GM23248 (cell line): ENCODE data around the gene NDUFA13. TPM values are rescaled to one million over a fixed set of nuclear protein-coding genes. Genes with fewer than 3 reads are reported as not detected.

Experiments
- DNase-seq: peaks from one replicate; pipeline ENCODE4 v3.0.0-alpha.2; 2015
- H2AFZ ChIP-seq: fragments of 200-600 bp; sonication (generic); 2 replicates; pipeline ENCODE4 v1.6.1; 2016; ENCODE audit warnings: antibody characterized with exemption
- H3F3A ChIP-seq: fragments of 200-600 bp; sonication (generic); 2 replicates; pipeline ENCODE4 v1.6.1; 2016; ENCODE audit warnings: mild to moderate bottlenecking, antibody characterized with exemption, mixed run types; ENCODE audit not compliant: insufficient read depth
- H3K27ac ChIP-seq: fragments of 200-600 bp; sonication (generic); 2 replicates; pipeline ENCODE4 v1.5.1; 2016; ENCODE audit warnings: mild to moderate bottlenecking
- H3K27me3 ChIP-seq: fragments of 200-600 bp; sonication (generic); replicated peaks from 2 replicates; pipeline ENCODE4 v1.6.1; 2016; ENCODE audit warnings: mild to moderate bottlenecking; ENCODE audit not compliant: insufficient read depth
- H3K36me3 ChIP-seq: fragments of 200-600 bp; sonication (generic); 2 replicates; pipeline ENCODE4 v1.6.1; 2016; ENCODE audit warnings: low read depth, mild to moderate bottlenecking
- H3K4me1 ChIP-seq: fragments of 200-600 bp; sonication (generic); 2 replicates; pipeline ENCODE4 v1.6.1; 2016; ENCODE audit warnings: mild to moderate bottlenecking; ENCODE audit not compliant: insufficient read depth
- H3K4me2 ChIP-seq: fragments of 200-600 bp; sonication (generic); one replicate; pipeline ENCODE4 v1.6.1; 2016; ENCODE audit warnings: mild to moderate bottlenecking; ENCODE audit not compliant: unreplicated experiment
- H3K4me3 ChIP-seq: fragments of 200-600 bp; sonication (generic); 2 replicates; pipeline ENCODE4 v1.5.1; 2016; ENCODE audit warnings: mild to moderate bottlenecking
- H3K79me2 ChIP-seq: fragments of 200-600 bp; sonication (generic); 2 replicates; pipeline ENCODE4 v1.6.1; 2016; ENCODE audit warnings: mild to moderate bottlenecking; ENCODE audit not compliant: insufficient read depth
- H3K9ac ChIP-seq: fragments of 200-600 bp; sonication (generic); 2 replicates; pipeline ENCODE4 v1.6.1; 2016; ENCODE audit warnings: mild to moderate bottlenecking
- H3K9me2 ChIP-seq: fragments of 200-600 bp; sonication (generic); 2 replicates; pipeline ENCODE4 v1.6.1; 2016; ENCODE audit warnings: mixed run types, mild to moderate bottlenecking, moderate library complexity; ENCODE audit not compliant: insufficient read depth
- H3K9me3 ChIP-seq: fragments of 200-600 bp; sonication (generic); one replicate; pipeline ENCODE4 v1.6.1; 2017; ENCODE audit warnings: low read depth
- H4K20me1 ChIP-seq: fragments of 200-600 bp; sonication (generic); 2 replicates; pipeline ENCODE4 v1.6.0; 2016; ENCODE audit not compliant: insufficient read depth
- EZH2 ChIP-seq: fragments of 200-600 bp; sonication (generic); IDR thresholded peaks from 2 replicates; pipeline ENCODE4 v1.6.1; 2018; ENCODE audit warnings: antibody characterized with exemption, mild to moderate bottlenecking; ENCODE audit not compliant: insufficient read depth, poor library complexity, severe bottlenecking
- EZH2phosphoT487 ChIP-seq: fragments of 200-600 bp; sonication (generic); IDR thresholded peaks from 2 replicates; pipeline ENCODE4 v1.6.1; 2018; ENCODE audit warnings: antibody characterized with exemption, moderate library complexity, mild to moderate bottlenecking, low read depth; ENCODE audit not compliant: insufficient read depth
- WGBS, 2 experiments: methylation state at CpG; one replicate each; pipeline ENCODE4 v1.1.6; 2015 to 2017; ENCODE audit warnings: low lambda C conversion rate in 2 of 2, low coverage in 1 of 2; ENCODE audit errors: missing lambda C conversion rate in 2 of 2; 5-methylcytosine and 5-hydroxymethylcytosine counted together
- in situ Hi-C: fragments of 300-500 bp; cut with MboI; formaldehyde crosslinking; loops from 2 replicates; pipeline ENCODE4 v1.15.0; 2020
- polyA plus RNA-seq: library from polyadenylated mRNA; unstranded; fragments of >200 nt; fragmentation: Nextera tagmentation; extraction: Ambion mirVana; gene quantifications from 2 replicates; pipeline ENCODE4 v1.2.1, GENCODE V29; 2016
- total RNA-seq: library from RNA; depleted of rRNA; stranded (reverse); fragments of >200 nt; shearing (Covaris generic); gene quantifications from 2 replicates; pipeline ENCODE4 v1.2.3, GENCODE V29; 2014

The NDUFA13 gene
- total and polyA plus RNA-seq, 2 experiments from 2014 or later, result 92.4 to 466 TPM

DNA sequence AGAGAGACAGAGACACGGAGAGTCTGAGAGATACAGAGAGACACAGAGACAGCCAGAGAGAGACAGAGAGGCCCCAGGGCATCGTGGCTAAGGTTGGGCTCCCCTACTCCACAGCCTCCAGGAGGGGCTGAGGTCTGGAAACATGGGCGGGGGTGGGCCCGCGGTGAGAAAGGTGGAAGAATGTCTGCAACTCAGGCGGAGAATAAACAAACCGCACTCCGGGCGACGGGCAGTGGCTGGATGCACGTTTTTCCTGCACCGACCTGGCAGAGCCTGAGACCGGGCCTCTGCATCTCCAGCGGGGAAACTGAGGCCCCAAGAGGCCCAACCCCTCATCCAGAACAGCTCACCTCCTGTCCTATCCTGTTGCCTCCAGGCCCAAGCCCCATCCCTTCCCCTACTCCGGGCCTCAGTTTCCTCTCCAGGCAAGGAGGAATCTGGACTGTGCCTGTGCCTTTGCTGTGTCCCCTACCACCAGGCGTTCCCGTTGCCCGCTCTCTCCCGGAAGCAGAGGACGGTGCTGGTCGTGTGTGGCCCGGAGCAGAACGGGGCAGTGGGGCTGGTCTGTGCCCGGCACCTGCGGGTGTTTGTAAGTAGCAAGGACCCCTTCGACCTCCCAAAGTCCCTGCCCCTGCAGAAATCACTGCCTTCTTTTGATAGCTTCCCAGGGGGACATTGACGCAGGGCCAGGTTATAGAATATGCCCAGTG, 18.7 kb downstream of the NDUFA13 start:
- in situ Hi-C loops, result loop anchor here (5.0 to 25.0 kb wide), 3 partner anchors 108 to 703 kb away; partner anchors contain the start of gene GMIP
- H3K9me3 ChIP-seq, result no peaks in the 10 kb centered on the region
- H3K4me1 ChIP-seq, result peaks cover 3% of the 10 kb centered on the region; the same call in 1 of the 2 replicates
- H2AFZ ChIP-seq, result no peak overlapping the region
- no peaks in the 10 kb centered on the region for H4K20me1 ChIP-seq
- H3K9me2 ChIP-seq, result no peaks in the 10 kb centered on the region
- WGBS, 2 experiments, result 76 to 77% methylated on average over 18 to 27 of the region's 27 CpGs
- H3K79me2 ChIP-seq, result no peaks in the 10 kb centered on the region
- H3K4me2 ChIP-seq, result no peak overlapping the region
- H3F3A ChIP-seq, result peaks cover 12% of the 10 kb centered on the region
- DNase-seq, result no peak
- H3K27me3 ChIP-seq, result no peaks in the 10 kb centered on the region
- H3K4me3 ChIP-seq, result no peak overlapping the region
- no peaks in the 10 kb centered on the region for H3K36me3 ChIP-seq
- TF ChIP-seq EZH2 (no peak), EZH2phosphoT487 (no peak)
- no peak overlapping the region for H3K27ac ChIP-seq
- H3K9ac ChIP-seq, result no peak overlapping the region

DNA sequence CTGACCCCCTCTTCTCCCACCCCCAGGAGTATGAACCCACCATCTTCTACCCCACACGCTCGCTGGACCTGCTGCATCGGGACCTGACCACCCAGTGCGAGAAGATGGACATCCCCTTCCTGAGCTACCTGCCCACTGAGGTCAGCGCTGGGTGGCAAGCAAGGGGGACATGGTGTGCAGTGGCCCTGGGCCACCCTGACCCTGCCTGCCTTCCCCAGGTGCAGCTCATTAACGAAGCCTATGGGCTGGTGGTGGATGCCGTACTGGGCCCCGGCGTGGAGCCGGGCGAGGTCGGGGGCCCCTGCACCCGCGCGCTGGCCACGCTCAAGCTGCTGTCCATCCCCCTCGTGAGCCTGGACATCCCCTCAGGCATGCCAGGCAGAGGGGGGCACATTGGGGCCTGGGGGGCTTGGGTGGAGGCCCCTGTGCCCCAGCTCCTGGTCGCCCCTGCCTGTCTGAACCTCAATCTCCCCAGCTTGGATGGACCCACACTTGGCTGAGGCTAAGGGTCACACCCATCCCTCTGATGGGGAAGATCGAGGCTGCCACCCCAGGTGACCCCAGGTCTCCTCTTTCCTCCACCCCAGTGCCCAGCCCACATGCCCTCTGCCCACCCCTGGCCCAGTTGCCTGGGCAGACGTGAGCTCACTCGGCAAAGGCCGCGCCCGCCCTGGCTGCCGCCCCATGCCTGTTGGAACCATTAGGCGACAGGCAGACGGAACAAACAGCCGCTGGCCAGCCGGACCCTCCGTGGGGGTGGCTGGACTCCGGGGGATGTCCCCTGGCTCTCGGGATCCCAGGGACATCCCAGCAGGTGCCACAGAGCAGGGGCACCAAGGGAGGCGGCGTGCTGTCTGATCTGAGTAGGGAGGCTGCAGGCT, 19.5 kb downstream of the NDUFA13 start:
- TF ChIP-seq EZH2 (no peak), EZH2phosphoT487 (no peak)
- Histone ChIP-seq H3K9me3 (no peaks in the 10 kb centered on the region), H3K36me3 (no peaks in the 10 kb centered on the region), H3F3A (peaks cover 9% of the 10 kb centered on the region), H2AFZ (no peak overlapping the region), H3K27me3 (no peaks in the 10 kb centered on the region), H4K20me1 (no peaks in the 10 kb centered on the region), H3K4me1 (peaks cover under 1% of the 10 kb centered on the region; the same call in 1 of the 2 replicates), H3K79me2 (no peaks in the 10 kb centered on the region), H3K9ac (no peak overlapping the region), H3K4me3 (no peak overlapping the region), H3K4me2 (no peak overlapping the region), H3K9me2 (no peaks in the 10 kb centered on the region), H3K27ac (no peak overlapping the region)
- WGBS, 2 experiments, result 84 to 85% methylated on average over 30 to 34 of the region's 34 CpGs
- in situ Hi-C loops, result loop anchor here (5.0 to 25.0 kb wide), 3 partner anchors 107 to 702 kb away; partner anchors contain the start of gene GMIP
- DNase-seq, result no peak

DNA sequence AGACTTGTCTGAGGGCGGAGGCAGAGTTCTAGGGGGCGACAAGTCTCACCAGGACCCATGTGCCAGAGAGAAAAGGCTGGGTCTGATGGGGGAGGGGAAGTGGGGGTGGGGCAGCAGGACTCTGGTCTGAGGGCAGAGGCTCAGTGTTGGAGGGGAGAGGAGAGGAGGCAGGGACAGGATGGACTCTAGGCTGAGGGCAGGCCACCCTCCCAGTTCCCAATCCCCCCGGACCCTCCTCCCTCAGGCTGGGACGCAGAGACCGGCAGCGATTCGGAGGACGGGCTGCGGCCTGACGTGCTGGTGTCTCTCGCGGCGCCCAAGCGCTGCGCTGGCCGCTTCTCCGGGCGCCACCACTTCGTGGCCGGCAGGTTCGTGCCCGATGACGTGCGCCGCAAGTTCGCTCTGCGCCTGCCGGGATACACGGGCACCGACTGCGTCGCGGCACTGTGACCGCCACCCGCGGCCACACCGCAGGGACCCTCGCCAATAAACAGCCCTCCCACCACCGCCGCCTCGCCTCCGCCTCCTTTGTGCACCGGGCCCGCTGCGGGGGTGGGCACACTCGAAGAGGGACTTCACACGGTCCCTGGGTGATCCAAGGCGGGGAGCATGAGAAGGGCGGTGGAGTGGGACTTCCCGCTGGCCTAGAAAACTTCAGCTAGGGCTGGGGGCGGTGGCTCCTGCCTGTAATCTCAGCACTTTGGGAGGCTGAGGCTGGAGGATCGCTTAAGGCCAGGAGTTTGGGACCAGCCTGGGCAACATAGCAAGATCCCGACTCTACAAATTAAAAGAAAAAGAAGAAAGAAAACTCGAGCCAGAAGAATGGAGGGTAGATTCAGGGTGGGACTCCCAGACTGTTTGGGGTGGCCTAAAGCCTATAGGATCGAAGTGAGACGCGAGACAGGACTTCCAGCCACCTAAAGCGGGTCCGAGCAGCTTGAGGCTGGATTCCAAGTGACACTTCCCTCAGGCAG, 21.3 kb downstream of the NDUFA13 start:
- no peaks in the 10 kb centered on the region for H3K9me2 ChIP-seq
- H2AFZ ChIP-seq, result no peak overlapping the region
- H3F3A ChIP-seq, result no peaks in the 10 kb centered on the region
- no peaks in the 10 kb centered on the region for H3K27me3 ChIP-seq
- no peak overlapping the region for H3K27ac ChIP-seq
- peak overlapping the region; percentile 51 for H3K4me2 ChIP-seq
- H3K9ac ChIP-seq, result no peak overlapping the region
- H3K4me3 ChIP-seq, result peak overlapping the region; percentile 50
- H4K20me1 ChIP-seq, result no peaks in the 10 kb centered on the region
- DNase-seq, result peak; percentile 62
- WGBS, 2 experiments, result 46 to 59% methylated on average over 50 to 59 of the region's 59 CpGs
- H3K4me1 ChIP-seq, result no peaks in the 10 kb centered on the region
- no peaks in the 10 kb centered on the region for H3K9me3 ChIP-seq
- in situ Hi-C loops, result loop anchor here (5.0 to 25.0 kb wide), 3 partner anchors 105 to 700 kb away; partner anchors contain the start of gene GMIP
- no peaks in the 10 kb centered on the region for H3K36me3 ChIP-seq
- H3K79me2 ChIP-seq, result no peaks in the 10 kb centered on the region
- no peak for TF ChIP-seq EZH2phosphoT487
- no peak for TF ChIP-seq EZH2
